OCI-LY1 (cell line): ENCODE data around the gene AATK.

Experiments used
- EZH2 ChIP-seq: fragments of 200-600 bp; sonication (generic), shearing (Covaris generic); IDR thresholded peaks from 2 replicates; pipeline ENCODE4 v1.8.0; 2017; ENCODE audit warnings: borderline replicate concordance, mixed run types, mild to moderate bottlenecking, antibody characterized with exemption, low read length, moderate library complexity, mixed read lengths
- TF ChIP-seq, protein P1 (sequence below): fragments of 200-600 bp; sonication (generic), shearing (Covaris generic); IDR thresholded peaks from 2 replicates; pipeline ENCODE4 v1.5.1; 2017; ENCODE audit warnings: mild to moderate bottlenecking, antibody characterized with exemption, low read length, moderate library complexity, mixed read lengths

DNA sequence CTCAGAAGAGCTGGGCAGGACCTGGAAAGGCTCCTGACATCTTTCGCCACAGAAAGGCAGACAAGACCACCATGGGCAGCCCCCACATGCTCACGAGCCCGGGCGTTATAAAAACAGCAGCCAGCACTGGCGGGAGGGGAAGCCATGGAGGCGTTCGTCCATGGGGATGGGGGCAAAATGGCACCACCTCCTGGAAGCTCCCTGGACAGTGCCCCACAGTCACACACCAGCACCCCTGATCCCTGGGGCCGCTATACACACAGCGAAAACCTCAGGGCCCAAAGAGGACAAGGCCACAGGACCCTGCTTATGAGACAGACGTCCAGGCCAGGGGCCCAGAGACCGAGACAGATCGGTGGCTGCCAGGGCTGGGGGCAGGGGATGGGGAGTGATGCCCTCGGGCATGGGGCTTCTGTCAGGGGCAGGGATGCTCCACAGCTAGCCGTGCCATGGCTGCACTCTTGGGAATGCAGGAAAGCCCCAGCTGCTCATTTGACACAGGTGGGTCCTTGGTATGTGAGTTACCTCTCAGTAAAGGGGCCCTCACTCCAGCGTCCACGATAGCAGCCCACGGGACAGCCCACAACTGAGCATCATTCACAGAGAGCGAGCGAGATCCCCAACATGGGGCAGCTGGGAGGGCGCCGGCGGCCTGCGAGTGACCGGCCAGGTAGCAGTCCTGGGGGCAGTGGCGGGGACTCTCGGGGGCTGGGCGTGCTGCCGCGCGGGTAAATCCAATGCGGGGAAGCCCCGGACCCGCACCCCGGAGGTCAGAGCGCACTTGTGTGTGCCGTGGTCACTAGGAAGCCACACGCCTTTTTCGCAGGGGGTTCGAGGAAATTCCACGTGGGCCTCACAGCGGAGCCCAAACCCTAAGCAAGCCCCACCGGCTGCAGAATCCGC is 7.1 kb downstream of the AATK start:
- TF ChIP-seq, protein P1, sequence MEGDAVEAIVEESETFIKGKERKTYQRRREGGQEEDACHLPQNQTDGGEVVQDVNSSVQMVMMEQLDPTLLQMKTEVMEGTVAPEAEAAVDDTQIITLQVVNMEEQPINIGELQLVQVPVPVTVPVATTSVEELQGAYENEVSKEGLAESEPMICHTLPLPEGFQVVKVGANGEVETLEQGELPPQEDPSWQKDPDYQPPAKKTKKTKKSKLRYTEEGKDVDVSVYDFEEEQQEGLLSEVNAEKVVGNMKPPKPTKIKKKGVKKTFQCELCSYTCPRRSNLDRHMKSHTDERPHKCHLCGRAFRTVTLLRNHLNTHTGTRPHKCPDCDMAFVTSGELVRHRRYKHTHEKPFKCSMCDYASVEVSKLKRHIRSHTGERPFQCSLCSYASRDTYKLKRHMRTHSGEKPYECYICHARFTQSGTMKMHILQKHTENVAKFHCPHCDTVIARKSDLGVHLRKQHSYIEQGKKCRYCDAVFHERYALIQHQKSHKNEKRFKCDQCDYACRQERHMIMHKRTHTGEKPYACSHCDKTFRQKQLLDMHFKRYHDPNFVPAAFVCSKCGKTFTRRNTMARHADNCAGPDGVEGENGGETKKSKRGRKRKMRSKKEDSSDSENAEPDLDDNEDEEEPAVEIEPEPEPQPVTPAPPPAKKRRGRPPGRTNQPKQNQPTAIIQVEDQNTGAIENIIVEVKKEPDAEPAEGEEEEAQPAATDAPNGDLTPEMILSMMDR, result no peak
- TF ChIP-seq EZH2, result no peak
